HUES6 (cell line): ENCODE data around the gene PAQR4.

Experiments
- H3K27ac ChIP-seq: 2 replicates; pipeline ENCODE4 v1.7.0; 2013; ENCODE audit warnings: low read depth, mild to moderate bottlenecking, low read length, inconsistent platforms
- H3K27me3 ChIP-seq: 2 replicates; pipeline ENCODE4 v1.6.1; 2013; ENCODE audit warnings: low read length; ENCODE audit not compliant: control insufficient read depth, insufficient read depth
- H3K36me3 ChIP-seq: 2 replicates; pipeline ENCODE4 v1.6.1; 2013; ENCODE audit warnings: low read length; ENCODE audit not compliant: control insufficient read depth, insufficient read depth
- H3K4me1 ChIP-seq: 2 replicates; pipeline ENCODE4 v1.6.1; 2013; ENCODE audit warnings: low read length; ENCODE audit not compliant: control insufficient read depth, insufficient read depth
- H3K4me3 ChIP-seq: 2 replicates; pipeline ENCODE4 v1.5.1; 2013; ENCODE audit warnings: low read depth, low read length
- H3K9ac ChIP-seq: one replicate; pipeline ENCODE4 v1.6.1; 2013; ENCODE audit warnings: mild to moderate bottlenecking, low read length
- H3K9me3 ChIP-seq: 2 replicates; pipeline ENCODE4 v1.6.1; 2013; ENCODE audit warnings: low read depth, low read length; ENCODE audit not compliant: control insufficient read depth, insufficient read depth

PAQR4 gene

DNA sequence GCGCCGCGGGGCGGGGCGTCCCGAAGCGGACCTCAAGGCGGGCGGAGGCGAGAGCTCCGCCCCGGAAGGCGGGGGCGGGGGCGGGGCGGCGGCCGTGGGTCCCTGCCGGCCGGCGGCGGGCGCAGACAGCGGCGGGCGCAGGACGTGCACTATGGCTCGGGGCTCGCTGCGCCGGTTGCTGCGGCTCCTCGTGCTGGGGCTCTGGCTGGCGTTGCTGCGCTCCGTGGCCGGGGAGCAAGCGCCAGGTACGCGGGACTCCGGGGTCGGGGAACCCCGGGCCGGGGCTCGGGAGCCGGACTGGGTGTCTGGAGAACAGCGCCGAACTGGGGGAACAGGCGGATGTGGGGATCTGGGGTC lies 51.1 kb downstream of the PAQR4 start, which contains the start of gene TNFRSF12A:
TNFRSF12A (plus strand) TSS at position 122 of the 357 bp plus-strand sequence; CDS start at position 152, 30 bp downstream.
- Histone ChIP-seq H3K9ac (peak within 1 kb of the TSS; percentile 98), H3K27me3 (no peaks in the 10 kb centered on the region), H3K27ac (peak within 1 kb of the TSS; percentile 99), H3K36me3 (peaks cover 24% of the 10 kb centered on the region), H3K9me3 (no peaks in the 10 kb centered on the region), H3K4me1 (peaks cover 31% of the 10 kb centered on the region), H3K4me3 (peak within 1 kb of the TSS; percentile 94)

GRCh38 chr16:3020604-3021448 lies 51.7 kb downstream of the PAQR4 start:
- Histone ChIP-seq H3K27ac (peak overlapping the region; percentile 99), H3K4me3 (peak overlapping the region; percentile 94), H3K36me3 (peaks cover 25% of the 10 kb centered on the region), H3K27me3 (no peaks in the 10 kb centered on the region), H3K9me3 (no peaks in the 10 kb centered on the region), H3K9ac (peak overlapping the region; percentile 98), H3K4me1 (peaks cover 27% of the 10 kb centered on the region)

- Histone ChIP-seq H3K27ac (peak overlapping the region; percentile 99), H3K9me3 (no peaks in the 10 kb centered on the region), H3K4me1 (peaks cover 22% of the 10 kb centered on the region), H3K4me3 (peak overlapping the region; percentile 94), H3K36me3 (peaks cover 27% of the 10 kb centered on the region), H3K27me3 (no peaks in the 10 kb centered on the region), H3K9ac (peak overlapping the region; percentile 98)
Measured at GRCh38 chr16:3021449-3022207, 52.5 kb downstream of the PAQR4 start.

DNA sequence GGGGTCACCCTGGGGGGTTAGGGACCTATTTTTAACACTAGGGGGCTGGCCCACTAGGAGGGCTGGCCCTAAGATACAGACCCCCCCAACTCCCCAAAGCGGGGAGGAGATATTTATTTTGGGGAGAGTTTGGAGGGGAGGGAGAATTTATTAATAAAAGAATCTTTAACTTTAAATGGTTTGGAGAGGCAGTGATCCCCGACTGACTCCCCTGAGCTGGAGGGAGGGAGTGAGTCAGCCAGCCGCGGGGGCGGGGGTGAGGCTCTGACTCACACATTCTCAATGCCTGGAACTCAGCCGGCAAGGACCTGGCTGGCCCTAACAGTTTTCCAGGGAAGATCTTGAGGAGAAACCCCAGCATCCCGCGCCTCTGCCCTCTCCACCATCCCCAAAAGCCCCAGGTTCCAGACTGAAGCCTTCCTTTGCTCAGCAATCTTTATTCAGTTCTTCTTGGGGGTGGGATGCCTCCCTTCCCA lies 53.1 kb downstream of the PAQR4 start:
- peaks cover 22% of the 10 kb centered on the region for H3K4me1 ChIP-seq
- H3K4me3 ChIP-seq = peak overlapping the region; percentile 94
- no peaks in the 10 kb centered on the region for H3K9me3 ChIP-seq
- peak overlapping the region; percentile 98 for H3K9ac ChIP-seq
- peak overlapping the region; percentile 99 for H3K27ac ChIP-seq
- H3K36me3 ChIP-seq = peaks cover 34% of the 10 kb centered on the region
- H3K27me3 ChIP-seq = no peaks in the 10 kb centered on the region

GRCh38 chr16:3022684-3023414 lies 53.7 kb downstream of the PAQR4 start:
- Histone ChIP-seq H3K27me3 (no peaks in the 10 kb centered on the region), H3K9ac (peak overlapping the region; percentile 98), H3K27ac (peak overlapping the region; percentile 99), H3K36me3 (peaks cover 36% of the 10 kb centered on the region), H3K9me3 (no peaks in the 10 kb centered on the region), H3K4me1 (peaks cover 28% of the 10 kb centered on the region), H3K4me3 (peak overlapping the region; percentile 94)
